Measurements from ENCODE around the gene SLC22A23.

The SLC22A23 gene

GRCh38 chr6:3343089-3343883 is 113.6 kb downstream of the SLC22A23 start:
- no peak overlapping the region for H3K4me3 ChIP-seq (ENCODE audit: low read length)
- DNase-seq (ENCODE audit: low read depth) = no peak
- TF ChIP-seq CTCF (conservative IDR thresholded peaks at IDR 0.05; ENCODE audit: low read depth, low read length) = no peak

- no peak for TF ChIP-seq CTCF (conservative IDR thresholded peaks at IDR 0.05; ENCODE audit: low read depth, low read length)
- no peak for DNase-seq (ENCODE audit: low read depth)
- H3K4me3 ChIP-seq (ENCODE audit: low read length) = no peak overlapping the region
Measured at GRCh38 chr6:3341467-3341866, 115.4 kb downstream of the SLC22A23 start.

- no peak for TF ChIP-seq CTCF (conservative IDR thresholded peaks at IDR 0.05; ENCODE audit: low read depth, low read length)
Measured at GRCh38 chr6:3340894-3341293, 116.0 kb downstream of the SLC22A23 start.

GRCh38 chr6:3340358-3340802 is 116.5 kb downstream of the SLC22A23 start:
- DNase-seq (ENCODE audit: low read depth) = no peak
- no peak overlapping the region for H3K4me3 ChIP-seq (ENCODE audit: low read length)

More at GRCh38 chr6:3340894-3341293, 116.0 kb downstream of the SLC22A23 start:
- no peak overlapping the region for H3K4me3 ChIP-seq (ENCODE audit: low read length)
- DNase-seq (ENCODE audit: low read depth) = no peak

GRCh38 chr6:3339811-3340210 is 117.0 kb downstream of the SLC22A23 start:
- no peak overlapping the region for H3K4me3 ChIP-seq (ENCODE audit: low read length)
- TF ChIP-seq CTCF (conservative IDR thresholded peaks at IDR 0.05; ENCODE audit: low read depth, low read length) = no peak
- DNase-seq (ENCODE audit: low read depth) = no peak

More at GRCh38 chr6:3340358-3340802, 116.5 kb downstream of the SLC22A23 start:
- TF ChIP-seq CTCF (conservative IDR thresholded peaks at IDR 0.05; ENCODE audit: low read depth, low read length) = no peak

- no peak for DNase-seq (ENCODE audit: low read depth)
- TF ChIP-seq CTCF (conservative IDR thresholded peaks at IDR 0.05; ENCODE audit: low read depth, low read length) = no peak
- no peak overlapping the region for H3K4me3 ChIP-seq (ENCODE audit: low read length)
Measured at GRCh38 chr6:3337521-3338350, 119.1 kb downstream of the SLC22A23 start.

Measured in retinal pigment epithelial cell (primary cell).